Upper lobe of right lung (tissue), 1 donor: ENCODE data around the gene CCDC7. TPM values are rescaled to one million over a fixed set of nuclear protein-coding genes. Genes with fewer than 3 reads are reported as not detected.

Experiments
- ATAC-seq: fragments of 200-7000 bp; cut with Tn5 transposase; one replicate; pipeline ENCODE4 v1.9.1; 2020; ENCODE audit warnings: mild to moderate bottlenecking, moderate library complexity
- DNase-seq: peaks from one replicate; pipeline ENCODE4 v3.0.0-alpha.2; 2020
- H3K27ac ChIP-seq: fragments of 200-600 bp; one replicate; pipeline ENCODE4 v1.8.0; 2022
- H3K27me3 ChIP-seq: fragments of 200-600 bp; one replicate; pipeline ENCODE4 v1.8.0; 2022; ENCODE audit warnings: mild to moderate bottlenecking
- H3K36me3 ChIP-seq: fragments of 200-600 bp; one replicate; pipeline ENCODE4 v1.8.0; 2022
- H3K4me1 ChIP-seq: fragments of 200-600 bp; one replicate; pipeline ENCODE4 v1.8.0; 2022
- H3K4me3 ChIP-seq: fragments of 200-600 bp; one replicate; pipeline ENCODE4 v1.8.0; 2022; ENCODE audit warnings: mild to moderate bottlenecking
- H3K9me3 ChIP-seq: fragments of 200-600 bp; one replicate; pipeline ENCODE4 v1.8.0; 2022
- intact Hi-C: fragments of 100-400 bp; cut with DNase I; formaldehyde crosslinking; loops from one replicate; pipeline ENCODE4 v1.11.0; 2022
- total RNA-seq: library from RNA; stranded (reverse); fragmentation: NEBNext Ultra II Directional; extraction: Animal tissue kit (Norgen Biotek cat#: 25700); gene quantifications from one replicate; pipeline ENCODE4 v1.2.1, GENCODE V29; 2021
- TF ChIP-seq, protein P1 (sequence below): fragments of 200-600 bp; IDR thresholded peaks from one replicate; pipeline ENCODE4 v1.8.0; 2022; ENCODE audit warnings: antibody characterized with exemption
- donor health status: DM: no; HTN: yes; CAD: no; lungs with severe emphysema.

The CCDC7 gene
- total RNA-seq, 1 donor from 2014 or later: 23.6 TPM

DNA sequence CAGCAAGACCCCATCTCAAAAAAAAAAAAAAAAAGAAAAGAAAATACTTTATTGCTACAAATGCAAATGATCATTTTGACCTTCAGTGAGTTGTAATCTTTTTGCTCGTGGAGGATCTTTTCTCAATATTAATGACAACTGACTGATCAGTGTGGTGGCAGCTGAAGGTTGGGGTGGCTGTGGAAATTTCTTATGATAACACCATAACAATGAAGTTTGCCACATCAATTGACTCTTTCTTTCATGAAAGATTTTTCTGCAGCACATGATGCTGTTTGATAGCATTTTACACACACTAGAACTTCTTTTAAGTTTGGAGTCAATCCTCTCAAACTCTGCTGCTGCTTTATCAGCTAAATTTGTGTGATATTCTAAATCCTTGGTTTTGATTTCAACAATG, 12.4 kb upstream of the CCDC7 start:
- DNase-seq (no peak), ATAC-seq (no peak)
- TF ChIP-seq, protein P1, sequence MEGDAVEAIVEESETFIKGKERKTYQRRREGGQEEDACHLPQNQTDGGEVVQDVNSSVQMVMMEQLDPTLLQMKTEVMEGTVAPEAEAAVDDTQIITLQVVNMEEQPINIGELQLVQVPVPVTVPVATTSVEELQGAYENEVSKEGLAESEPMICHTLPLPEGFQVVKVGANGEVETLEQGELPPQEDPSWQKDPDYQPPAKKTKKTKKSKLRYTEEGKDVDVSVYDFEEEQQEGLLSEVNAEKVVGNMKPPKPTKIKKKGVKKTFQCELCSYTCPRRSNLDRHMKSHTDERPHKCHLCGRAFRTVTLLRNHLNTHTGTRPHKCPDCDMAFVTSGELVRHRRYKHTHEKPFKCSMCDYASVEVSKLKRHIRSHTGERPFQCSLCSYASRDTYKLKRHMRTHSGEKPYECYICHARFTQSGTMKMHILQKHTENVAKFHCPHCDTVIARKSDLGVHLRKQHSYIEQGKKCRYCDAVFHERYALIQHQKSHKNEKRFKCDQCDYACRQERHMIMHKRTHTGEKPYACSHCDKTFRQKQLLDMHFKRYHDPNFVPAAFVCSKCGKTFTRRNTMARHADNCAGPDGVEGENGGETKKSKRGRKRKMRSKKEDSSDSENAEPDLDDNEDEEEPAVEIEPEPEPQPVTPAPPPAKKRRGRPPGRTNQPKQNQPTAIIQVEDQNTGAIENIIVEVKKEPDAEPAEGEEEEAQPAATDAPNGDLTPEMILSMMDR: no peak

DNA sequence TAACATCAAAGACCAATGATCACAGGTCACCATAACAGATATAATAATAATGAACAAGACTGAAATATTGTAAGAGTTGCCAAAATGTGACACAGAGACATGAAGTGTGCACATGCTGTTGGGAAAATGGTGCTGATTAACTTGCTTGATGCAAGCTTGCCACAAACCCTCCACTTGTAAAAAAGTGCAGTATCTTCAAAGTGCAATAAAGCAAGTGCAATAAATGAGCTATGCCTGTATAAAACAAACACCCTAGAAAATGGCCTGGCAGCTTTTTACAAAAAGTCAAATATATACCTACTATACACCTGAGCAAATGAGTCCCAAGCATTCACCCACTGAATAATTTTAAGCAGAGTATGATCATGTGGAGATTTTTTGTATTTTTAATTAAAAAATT, 9.7 kb upstream of the CCDC7 start:
- no peak for ATAC-seq
- Histone ChIP-seq H3K4me3 (no peak overlapping the region), H3K27me3 (no peaks in the 10 kb centered on the region), H3K36me3 (no peaks in the 10 kb centered on the region), H3K9me3 (no peaks in the 10 kb centered on the region), H3K27ac (no peak overlapping the region), H3K4me1 (no peaks in the 10 kb centered on the region)
- intact Hi-C loops: no loop called here
- no peak for DNase-seq
- TF ChIP-seq, protein P1: no peak

More for the DNA sequence above, 12.4 kb upstream of the CCDC7 start:
- intact Hi-C loops: no loop called here
- Histone ChIP-seq H3K9me3 (no peaks in the 10 kb centered on the region), H3K36me3 (no peaks in the 10 kb centered on the region), H3K4me1 (no peaks in the 10 kb centered on the region), H3K27ac (no peak overlapping the region), H3K4me3 (no peak overlapping the region), H3K27me3 (no peaks in the 10 kb centered on the region)

DNA sequence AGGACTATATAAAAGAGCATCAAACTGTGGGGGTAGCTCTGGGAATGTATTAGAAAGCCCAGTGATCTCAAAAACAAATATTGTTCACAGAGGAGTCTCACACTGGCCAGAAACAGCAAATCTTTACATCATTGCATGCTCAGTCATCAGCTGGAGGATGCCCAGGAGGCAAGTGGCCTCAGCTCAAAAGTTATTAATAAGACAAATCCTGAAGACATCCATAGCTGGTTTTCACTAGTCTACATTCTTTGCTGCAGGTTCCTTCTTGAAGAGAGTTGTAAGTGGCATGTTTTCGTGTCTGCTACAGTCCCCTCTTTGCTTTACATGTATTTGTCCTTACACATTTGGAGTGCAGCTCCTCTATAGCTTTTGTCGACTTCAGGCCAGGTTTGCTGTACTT, 8.6 kb upstream of the CCDC7 start:
- DNase-seq (no peak), ATAC-seq (no peak)
- intact Hi-C loops: no loop called here
- no peaks in the 10 kb centered on the region for H3K27me3 ChIP-seq
- no peak overlapping the region for H3K4me3 ChIP-seq
- H3K9me3 ChIP-seq: no peaks in the 10 kb centered on the region
- no peaks in the 10 kb centered on the region for H3K36me3 ChIP-seq
- H3K4me1 ChIP-seq: no peaks in the 10 kb centered on the region
- TF ChIP-seq, protein P1: no peak
- H3K27ac ChIP-seq: no peak overlapping the region

DNA sequence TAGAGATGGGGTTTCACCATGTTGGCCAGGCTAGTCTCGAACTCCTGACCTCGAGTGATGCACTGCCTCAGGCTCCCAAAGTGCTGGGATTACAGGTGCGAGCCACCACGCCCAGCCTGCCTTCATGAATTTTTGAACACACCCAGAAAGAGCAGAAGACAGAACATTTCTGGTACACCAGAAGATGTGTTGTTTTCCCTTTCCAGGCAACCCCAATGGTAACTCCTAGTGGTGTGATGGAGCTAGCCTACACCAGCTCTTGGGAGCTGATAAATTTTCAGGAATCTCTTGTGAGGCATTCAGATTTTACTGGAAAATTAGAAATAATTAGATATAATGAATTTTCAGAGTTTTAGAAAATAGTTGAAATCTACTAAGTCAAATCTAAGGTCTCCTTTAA, 904 bp upstream of the CCDC7 start:
- no peaks in the 10 kb centered on the region for H3K9me3 ChIP-seq
- peak overlapping the region; percentile 62 for H3K4me3 ChIP-seq
- DNase-seq: no peak
- TF ChIP-seq, protein P1: no peak
- H3K4me1 ChIP-seq: peaks cover 3% of the 10 kb centered on the region
- intact Hi-C loops: no loop called here
- ATAC-seq: no peak
- H3K36me3 ChIP-seq: no peaks in the 10 kb centered on the region
- no peaks in the 10 kb centered on the region for H3K27me3 ChIP-seq
- H3K27ac ChIP-seq: peak overlapping the region; percentile 98

DNA sequence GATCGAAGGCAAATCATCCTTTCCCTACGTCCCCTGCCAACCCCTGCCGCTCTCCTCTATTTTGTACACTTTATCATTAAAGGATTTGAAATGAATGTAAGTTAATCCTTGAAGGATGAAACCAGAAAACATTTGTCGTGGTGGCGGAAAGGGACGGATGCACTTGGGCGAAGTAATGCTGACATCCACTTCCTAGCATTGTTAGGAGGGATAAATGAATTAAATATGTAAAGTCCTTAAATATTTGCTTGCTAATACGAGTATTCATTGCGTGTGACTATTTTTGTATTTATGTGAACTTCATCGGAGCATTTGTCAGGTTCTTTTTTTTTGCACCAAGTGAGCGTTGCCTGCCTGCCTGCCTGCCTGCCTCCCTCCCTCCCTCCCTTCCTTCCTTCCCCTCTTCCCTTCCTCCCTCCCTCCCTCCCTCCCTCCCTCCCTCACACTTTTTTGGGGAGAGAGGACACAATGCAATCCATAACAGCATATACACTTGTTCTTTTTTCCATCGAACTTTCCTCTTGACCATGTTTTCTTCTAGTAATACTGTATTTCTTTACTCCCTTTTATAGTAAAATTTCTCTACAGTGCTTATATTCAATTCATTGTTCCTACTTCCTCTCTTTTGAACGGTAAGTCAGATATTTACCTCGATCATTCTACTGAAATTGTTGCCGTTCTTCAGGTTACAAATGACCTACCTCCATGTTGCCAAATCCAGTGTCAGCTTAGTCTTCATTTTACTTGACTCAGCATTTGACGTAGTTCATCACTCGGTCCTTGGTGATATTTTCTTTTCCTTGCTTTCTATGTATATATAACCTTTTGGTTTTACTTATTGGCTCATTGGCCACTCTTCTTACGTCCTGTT, 831 bp downstream of the CCDC7 start:
- H3K27ac ChIP-seq: peak overlapping the region; percentile 98
- no peak for DNase-seq
- H3K27me3 ChIP-seq: no peaks in the 10 kb centered on the region
- no peaks in the 10 kb centered on the region for H3K9me3 ChIP-seq
- peak; percentile 4 for ATAC-seq
- peaks cover 3% of the 10 kb centered on the region for H3K4me1 ChIP-seq
- intact Hi-C loops: no loop called here
- H3K36me3 ChIP-seq: peaks cover 2% of the 10 kb centered on the region
- TF ChIP-seq, protein P1: no peak
- peak overlapping the region; percentile 62 for H3K4me3 ChIP-seq
